Neural cell (in vitro differentiated cells): ENCODE measurements around the gene KCNK13.

ENCODE experiments used
- EZH2 ChIP-seq: fragments of 200-600, 300-800 bp; shearing (Covaris generic), sonication (generic); IDR thresholded peaks from 2 replicates; pipeline ENCODE4 v1.6.1; 2014; ENCODE audit warnings: antibody characterized with exemption, low read length, borderline replicate concordance, mild to moderate bottlenecking; ENCODE audit not compliant: insufficient read depth, poor library complexity, severe bottlenecking
- RAD21 ChIP-seq: fragments of 450-650 bp; conservative IDR thresholded peaks from 2 replicates; pipeline ENCODE4 v1.6.1; 2014; ENCODE audit warnings: antibody characterized with exemption, mild to moderate bottlenecking, moderate library complexity
- SMC3 ChIP-seq: fragments of 450-650 bp; conservative IDR thresholded peaks from 2 replicates; pipeline ENCODE4 v1.6.1; 2014; ENCODE audit warnings: antibody characterized with exemption, mild to moderate bottlenecking, moderate library complexity; ENCODE audit not compliant: poor library complexity
- TAF1 ChIP-seq: IDR thresholded peaks from 2 replicates; pipeline ENCODE4 v1.6.1; 2012; ENCODE audit warnings: low read depth
- TF ChIP-seq, protein P1 (sequence below): fragments of 450-650 bp; IDR thresholded peaks from 2 replicates; pipeline ENCODE4 v1.5.1; 2014; ENCODE audit warnings: antibody characterized with exemption, mild to moderate bottlenecking, moderate library complexity; ENCODE audit not compliant: poor library complexity, severe bottlenecking
- TF ChIP-seq, protein P2 (sequence below): IDR thresholded peaks from 2 replicates; pipeline ENCODE4 v1.6.1; 2012; ENCODE audit warnings: borderline replicate concordance

DNA sequence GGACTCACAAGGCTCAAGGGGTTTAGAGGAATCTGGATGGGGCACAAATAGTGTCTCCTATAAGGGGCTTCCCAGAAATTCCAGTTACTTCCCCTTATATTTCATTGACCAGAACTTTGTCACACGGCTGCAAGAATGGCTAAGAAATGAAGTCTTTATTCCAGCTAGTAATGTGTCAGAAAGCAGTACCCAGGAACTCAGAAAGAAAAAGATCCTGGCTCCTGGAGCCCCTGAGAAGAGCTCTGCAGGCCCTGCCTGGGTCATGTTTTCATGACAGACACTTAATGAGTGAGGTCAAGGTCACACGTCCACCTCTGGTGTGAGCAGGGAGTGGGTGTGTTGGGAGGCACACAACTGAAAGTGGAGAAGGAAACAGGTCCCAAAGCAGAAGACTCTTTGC lies 17.8 kb downstream of the KCNK13 start:
- TF ChIP-seq SMC3 (no peak), RAD21 (no peak), TAF1 (no peak), EZH2 (no peak)
- TF ChIP-seq, protein P1, sequence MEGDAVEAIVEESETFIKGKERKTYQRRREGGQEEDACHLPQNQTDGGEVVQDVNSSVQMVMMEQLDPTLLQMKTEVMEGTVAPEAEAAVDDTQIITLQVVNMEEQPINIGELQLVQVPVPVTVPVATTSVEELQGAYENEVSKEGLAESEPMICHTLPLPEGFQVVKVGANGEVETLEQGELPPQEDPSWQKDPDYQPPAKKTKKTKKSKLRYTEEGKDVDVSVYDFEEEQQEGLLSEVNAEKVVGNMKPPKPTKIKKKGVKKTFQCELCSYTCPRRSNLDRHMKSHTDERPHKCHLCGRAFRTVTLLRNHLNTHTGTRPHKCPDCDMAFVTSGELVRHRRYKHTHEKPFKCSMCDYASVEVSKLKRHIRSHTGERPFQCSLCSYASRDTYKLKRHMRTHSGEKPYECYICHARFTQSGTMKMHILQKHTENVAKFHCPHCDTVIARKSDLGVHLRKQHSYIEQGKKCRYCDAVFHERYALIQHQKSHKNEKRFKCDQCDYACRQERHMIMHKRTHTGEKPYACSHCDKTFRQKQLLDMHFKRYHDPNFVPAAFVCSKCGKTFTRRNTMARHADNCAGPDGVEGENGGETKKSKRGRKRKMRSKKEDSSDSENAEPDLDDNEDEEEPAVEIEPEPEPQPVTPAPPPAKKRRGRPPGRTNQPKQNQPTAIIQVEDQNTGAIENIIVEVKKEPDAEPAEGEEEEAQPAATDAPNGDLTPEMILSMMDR: no peak
- TF ChIP-seq, protein P2, sequence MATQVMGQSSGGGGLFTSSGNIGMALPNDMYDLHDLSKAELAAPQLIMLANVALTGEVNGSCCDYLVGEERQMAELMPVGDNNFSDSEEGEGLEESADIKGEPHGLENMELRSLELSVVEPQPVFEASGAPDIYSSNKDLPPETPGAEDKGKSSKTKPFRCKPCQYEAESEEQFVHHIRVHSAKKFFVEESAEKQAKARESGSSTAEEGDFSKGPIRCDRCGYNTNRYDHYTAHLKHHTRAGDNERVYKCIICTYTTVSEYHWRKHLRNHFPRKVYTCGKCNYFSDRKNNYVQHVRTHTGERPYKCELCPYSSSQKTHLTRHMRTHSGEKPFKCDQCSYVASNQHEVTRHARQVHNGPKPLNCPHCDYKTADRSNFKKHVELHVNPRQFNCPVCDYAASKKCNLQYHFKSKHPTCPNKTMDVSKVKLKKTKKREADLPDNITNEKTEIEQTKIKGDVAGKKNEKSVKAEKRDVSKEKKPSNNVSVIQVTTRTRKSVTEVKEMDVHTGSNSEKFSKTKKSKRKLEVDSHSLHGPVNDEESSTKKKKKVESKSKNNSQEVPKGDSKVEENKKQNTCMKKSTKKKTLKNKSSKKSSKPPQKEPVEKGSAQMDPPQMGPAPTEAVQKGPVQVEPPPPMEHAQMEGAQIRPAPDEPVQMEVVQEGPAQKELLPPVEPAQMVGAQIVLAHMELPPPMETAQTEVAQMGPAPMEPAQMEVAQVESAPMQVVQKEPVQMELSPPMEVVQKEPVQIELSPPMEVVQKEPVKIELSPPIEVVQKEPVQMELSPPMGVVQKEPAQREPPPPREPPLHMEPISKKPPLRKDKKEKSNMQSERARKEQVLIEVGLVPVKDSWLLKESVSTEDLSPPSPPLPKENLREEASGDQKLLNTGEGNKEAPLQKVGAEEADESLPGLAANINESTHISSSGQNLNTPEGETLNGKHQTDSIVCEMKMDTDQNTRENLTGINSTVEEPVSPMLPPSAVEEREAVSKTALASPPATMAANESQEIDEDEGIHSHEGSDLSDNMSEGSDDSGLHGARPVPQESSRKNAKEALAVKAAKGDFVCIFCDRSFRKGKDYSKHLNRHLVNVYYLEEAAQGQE: no peak
